DND-41 (cell line): ENCODE data around the gene HP1BP3.

Experiments used
- ATAC-seq: fragments of 200-7000 bp; cut with Tn5 transposase; 3 replicates; pipeline ENCODE4 v1.9.1; 2021; ENCODE audit warnings: low read depth; ENCODE audit not compliant: insufficient read depth
- DNase-seq: peaks from one replicate; pipeline ENCODE4 v3.0.0-alpha.2; 2020
- H2AFZ ChIP-seq: 2 replicates; pipeline ENCODE4 v1.6.0; 2012; ENCODE audit warnings: low read depth, low read length
- H3K27ac ChIP-seq: 2 replicates; pipeline ENCODE4 v1.5.1; 2012; ENCODE audit warnings: low read length, inconsistent platforms
- H3K27me3 ChIP-seq: fragments of 200-600 bp; sonication (generic); 2 replicates; pipeline ENCODE4 v1.6.0; 2012; ENCODE audit warnings: low read length, mild to moderate bottlenecking, inconsistent platforms; ENCODE audit not compliant: insufficient read depth, poor library complexity
- H3K36me3 ChIP-seq: 2 replicates; pipeline ENCODE4 v1.5.1; 2012; ENCODE audit warnings: low read length, inconsistent platforms; ENCODE audit not compliant: insufficient read depth
- H3K4me1 ChIP-seq: 2 replicates; pipeline ENCODE4 v1.5.1; 2012; ENCODE audit warnings: mild to moderate bottlenecking, low read length; ENCODE audit not compliant: insufficient read depth
- H3K4me2 ChIP-seq: 2 replicates; pipeline ENCODE4 v1.6.0; 2012; ENCODE audit warnings: mild to moderate bottlenecking, moderate library complexity, low read length, inconsistent platforms; ENCODE audit not compliant: insufficient read depth
- H3K4me3 ChIP-seq, 2 experiments: fragments of 200-600 bp in 1 of 2; shearing (Covaris generic) in 1 of 2; 2 replicates each; pipeline ENCODE4 v1.5.1; 2012 to 2016; ENCODE audit warnings: inconsistent platforms in 2 of 2, low read length in 2 of 2, mild to moderate bottlenecking in 2 of 2, low read depth in 1 of 2, moderate library complexity in 1 of 2
- H3K79me2 ChIP-seq: 2 replicates; pipeline ENCODE4 v1.6.0; 2012; ENCODE audit warnings: low read length, inconsistent platforms; ENCODE audit not compliant: insufficient read depth
- H3K9ac ChIP-seq: 2 replicates; pipeline ENCODE4 v1.6.0; 2012; ENCODE audit warnings: low read depth, mild to moderate bottlenecking, inconsistent platforms, low read length, moderate library complexity
- H3K9me3 ChIP-seq: 2 replicates; pipeline ENCODE4 v1.5.1; 2012; ENCODE audit warnings: low read length, moderate library complexity, mild to moderate bottlenecking, inconsistent platforms; ENCODE audit not compliant: insufficient read depth, severe bottlenecking
- H4K20me1 ChIP-seq: 2 replicates; pipeline ENCODE4 v1.6.0; 2012; ENCODE audit warnings: low read length; ENCODE audit not compliant: insufficient read depth
- CTCF ChIP-seq: IDR thresholded peaks from 2 replicates; pipeline ENCODE4 v1.5.1; 2012; ENCODE audit warnings: borderline replicate concordance, low read length, moderate library complexity, mild to moderate bottlenecking; ENCODE audit not compliant: poor library complexity, severe bottlenecking; ENCODE audit errors: extremely low read depth
- EZH2 ChIP-seq: IDR thresholded peaks from 3 replicates; pipeline ENCODE4 v1.6.1; 2012; ENCODE audit warnings: borderline replicate concordance, low read depth, mild to moderate bottlenecking, moderate library complexity, low read length, inconsistent platforms; ENCODE audit not compliant: severe bottlenecking

Gene HP1BP3

GRCh38 chr1:20732588-20733359, 54.3 kb downstream of the HP1BP3 start, which contains the start of gene SH2D5:
Gene SH2D5 (minus strand): TSS chr1:20732703. CDS start chr1:20728044, 4,659 bp downstream.
- Histone ChIP-seq H3K9me3 (no peaks in the 10 kb centered on the region), H3K9ac (no peak within 1 kb of the TSS), H3K79me2 (no peaks in the 10 kb centered on the region), H4K20me1 (peaks cover 12% of the 10 kb centered on the region; the same call in 1 of the 2 replicates), H3K4me3 (0 out of 4 replicates have a peak within 1 kb of the TSS, but pooled peaks of 1 of the 2 experiments have one; percentile 6), H3K4me1 (no peaks in the 10 kb centered on the region), H3K4me2 (peak within 1 kb of the TSS; percentile 44), H2AFZ (no peak within 1 kb of the TSS), H3K27me3 (peaks cover 12% of the 10 kb centered on the region), H3K27ac (no peak within 1 kb of the TSS), H3K36me3 (peaks cover 5% of the 10 kb centered on the region; the same call in 1 of the 2 replicates)
- DNase-seq (no peak), ATAC-seq (no peak)
- TF ChIP-seq CTCF: peak; percentile 33
- no peak for TF ChIP-seq EZH2

- TF ChIP-seq CTCF: no peak
- TF ChIP-seq EZH2: no peak
- Histone ChIP-seq H3K9ac (no peak overlapping the region), H3K36me3 (no peaks in the 10 kb centered on the region), H3K4me3 (0 out of 4 replicates have a peak overlapping the region, but pooled peaks of 1 of the 2 experiments have one; percentile 6), H3K4me2 (peak overlapping the region; percentile 44), H2AFZ (no peak overlapping the region), H3K27ac (no peak overlapping the region), H3K4me1 (no peaks in the 10 kb centered on the region), H3K79me2 (no peaks in the 10 kb centered on the region), H3K9me3 (no peaks in the 10 kb centered on the region), H4K20me1 (peaks cover 9% of the 10 kb centered on the region; the same call in 1 of the 2 replicates), H3K27me3 (peaks cover 12% of the 10 kb centered on the region)
- peak; percentile 37 for DNase-seq
- ATAC-seq: peak; percentile 67
Measured at GRCh38 chr1:20732071-20732587, 55.0 kb downstream of the HP1BP3 start.

GRCh38 chr1:20731057-20731991, 55.8 kb downstream of the HP1BP3 start:
- Histone ChIP-seq H3K79me2 (no peaks in the 10 kb centered on the region), H3K36me3 (no peaks in the 10 kb centered on the region), H3K4me1 (no peaks in the 10 kb centered on the region), H3K4me2 (peak overlapping the region; percentile 44), H4K20me1 (peaks cover 9% of the 10 kb centered on the region; the same call in 1 of the 2 replicates), H3K9ac (no peak overlapping the region), H3K4me3 (no peak overlapping the region), H3K27ac (no peak overlapping the region), H2AFZ (no peak overlapping the region), H3K27me3 (peaks cover 12% of the 10 kb centered on the region), H3K9me3 (no peaks in the 10 kb centered on the region)
- TF ChIP-seq EZH2 (no peak), CTCF (no peak)
- DNase-seq (no peak), ATAC-seq (no peak)
